ENCODE results near the gene AP3D1.

DNA sequence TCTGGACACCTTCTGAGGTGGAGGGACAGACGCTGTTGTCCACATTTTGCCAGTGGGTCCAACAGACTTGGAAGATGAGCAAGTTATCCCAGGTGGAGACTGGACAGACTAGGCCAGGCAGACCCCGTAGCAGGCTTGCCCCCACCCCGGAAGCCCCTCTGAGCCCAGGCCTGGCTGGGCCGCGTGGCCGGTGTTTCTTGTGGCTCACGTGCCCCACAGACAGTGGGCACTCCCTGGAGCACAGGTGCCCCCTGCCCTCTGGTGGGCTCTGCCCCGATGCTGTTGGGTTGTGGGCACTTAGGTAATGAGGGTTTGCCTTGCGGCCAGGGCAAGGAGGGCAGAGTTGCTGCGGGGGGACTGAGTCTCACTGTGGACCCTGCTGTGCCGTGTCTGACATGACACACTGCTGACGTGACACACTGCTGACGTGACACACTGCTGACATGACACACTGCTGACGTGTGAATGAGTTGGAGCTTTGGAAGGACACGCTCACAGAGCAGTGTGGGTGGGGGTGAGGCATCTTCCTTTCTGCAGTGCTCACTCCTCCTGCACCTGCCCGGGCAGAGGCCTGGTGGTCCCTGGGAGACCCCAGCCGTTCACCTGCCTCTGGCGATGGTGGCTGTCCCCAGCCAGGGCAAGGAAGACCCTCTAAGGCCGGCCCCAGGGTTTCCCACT lies 37.5 kb upstream of the AP3D1 start:
- TF ChIP-seq POLR2A (IDR thresholded peaks at IDR 0.05) (no peak), CTCF (IDR thresholded peaks at IDR 0.05) (no peak)
